Karpas-422 (cell line): ENCODE measurements around the gene TAT. TPM values are rescaled to one million over a fixed set of nuclear protein-coding genes. Genes with fewer than 3 reads are reported as not detected.
"Not testable (repeated sequence)": the region's sequence is repeated elsewhere in the genome, so short reads cannot be mapped to it uniquely, and the experiment has no call there.

Experiments used
- DNase-seq: peaks from one replicate; pipeline ENCODE4 v3.0.0-alpha.2; 2015
- H2AFZ ChIP-seq: fragments of 200-600 bp; sonication (generic); 2 replicates; pipeline ENCODE4 v1.6.1; 2014; ENCODE audit warnings: antibody characterized with exemption, low read length, mixed read lengths
- H3K27ac ChIP-seq: fragments of 200-600 bp; sonication (generic); 2 replicates; pipeline ENCODE4 v1.5.1; 2014; ENCODE audit warnings: mild to moderate bottlenecking, low read length, moderate library complexity
- H3K27me3 ChIP-seq: fragments of 200-600 bp; sonication (generic); 2 replicates; pipeline ENCODE4 v1.6.1; 2014; ENCODE audit warnings: low read length, mixed read lengths
- H3K36me3 ChIP-seq: fragments of 200-600 bp; sonication (generic); 2 replicates; pipeline ENCODE4 v1.6.1; 2014; ENCODE audit warnings: low read length, mixed read lengths; ENCODE audit not compliant: insufficient read depth
- H3K4me1 ChIP-seq: fragments of 200-600 bp; sonication (generic); 2 replicates; pipeline ENCODE4 v1.6.1; 2014; ENCODE audit warnings: mild to moderate bottlenecking, low read length, mixed read lengths
- H3K4me2 ChIP-seq: fragments of 200-600 bp; sonication (generic); 2 replicates; pipeline ENCODE4 v1.6.1; 2014; ENCODE audit warnings: low read length, low read depth, mild to moderate bottlenecking; ENCODE audit not compliant: poor library complexity, severe bottlenecking
- H3K4me3 ChIP-seq: fragments of 200-600 bp; sonication (generic); 2 replicates; pipeline ENCODE4 v1.5.1; 2014; ENCODE audit warnings: mild to moderate bottlenecking, antibody characterized with exemption, low read length, mixed read lengths
- H3K79me2 ChIP-seq: fragments of 200-600 bp; sonication (generic); 2 replicates; pipeline ENCODE4 v1.6.1; 2014; ENCODE audit warnings: mild to moderate bottlenecking, low read length, mixed read lengths
- H3K9ac ChIP-seq: fragments of 200-600 bp; sonication (generic); 2 replicates; pipeline ENCODE4 v1.6.0; 2014; ENCODE audit warnings: low read length
- H3K9me2 ChIP-seq: fragments of 200-600 bp; sonication (generic), shearing (Covaris generic); replicated peaks from 2 replicates; pipeline ENCODE4 v1.6.0; 2014; ENCODE audit warnings: mild to moderate bottlenecking, low read length, moderate library complexity; ENCODE audit not compliant: insufficient read depth
- H3K9me3 ChIP-seq: fragments of 300-700, 200-600 bp; sonication (generic); 2 replicates; pipeline ENCODE4 v1.6.1; 2014; ENCODE audit warnings: low read length, mixed read lengths
- H4K20me1 ChIP-seq: fragments of 200-600 bp; sonication (generic); 2 replicates; pipeline ENCODE4 v1.6.1; 2014; ENCODE audit warnings: mild to moderate bottlenecking, antibody characterized with exemption, low read length, low read depth; ENCODE audit not compliant: insufficient read depth
- total RNA-seq: library from RNA; depleted of rRNA; stranded (reverse); fragments of >200 nt; shearing (Covaris generic); gene quantifications from 2 replicates; pipeline ENCODE4 v1.2.3, GENCODE V29; 2014; ENCODE audit warnings: low replicate concordance

The TAT gene
- total RNA-seq, 1 experiment from 2014 or later = not detected

- Histone ChIP-seq H3K27me3 (no peaks in the 10 kb centered on the region), H3K27ac (no peak overlapping the region), H3K4me2 (no peak overlapping the region), H3K79me2 (no peaks in the 10 kb centered on the region), H3K4me3 (no peak overlapping the region), H4K20me1 (no peaks in the 10 kb centered on the region), H3K9me3 (no peaks in the 10 kb centered on the region), H3K9me2 (no peaks in the 10 kb centered on the region), H3K9ac (no peak overlapping the region), H2AFZ (no peak overlapping the region), H3K4me1 (no peaks in the 10 kb centered on the region), H3K36me3 (no peaks in the 10 kb centered on the region)
- no peak for DNase-seq
These were observed 16.4 kb upstream of the TAT start for GRCh38 chr16:71593048-71593999.

- Histone ChIP-seq H3K4me2 (no peak overlapping the region), H3K27ac (no peak overlapping the region), H3K4me3 (no peak overlapping the region), H3K36me3 (no peaks in the 10 kb centered on the region), H3K9ac (no peak overlapping the region), H4K20me1 (no peaks in the 10 kb centered on the region), H3K9me2 (no peaks in the 10 kb centered on the region), H2AFZ (no peak overlapping the region), H3K9me3 (no peaks in the 10 kb centered on the region), H3K79me2 (no peaks in the 10 kb centered on the region), H3K27me3 (no peaks in the 10 kb centered on the region), H3K4me1 (peaks cover 5% of the 10 kb centered on the region)
- DNase-seq = no peak
These were observed 15.0 kb upstream of the TAT start for GRCh38 chr16:71591917-71592316.

- Histone ChIP-seq H3K9me2 (no peaks in the 10 kb centered on the region), H3K27me3 (no peaks in the 10 kb centered on the region), H3K9ac (no peak overlapping the region), H3K79me2 (no peaks in the 10 kb centered on the region), H3K9me3 (no peaks in the 10 kb centered on the region), H3K4me3 (no peak overlapping the region), H4K20me1 (no peaks in the 10 kb centered on the region), H2AFZ (no peak overlapping the region), H3K36me3 (no peaks in the 10 kb centered on the region), H3K4me1 (peaks cover 5% of the 10 kb centered on the region), H3K4me2 (no peak overlapping the region), H3K27ac (no peak overlapping the region)
- DNase-seq = no peak
These were observed 13.7 kb upstream of the TAT start for GRCh38 chr16:71590584-71590983.

- H3K36me3 ChIP-seq, H3K9ac ChIP-seq, H3K27ac ChIP-seq, H3K4me3 ChIP-seq, H3K4me2 ChIP-seq, H3K4me1 ChIP-seq, H3K79me2 ChIP-seq, H4K20me1 ChIP-seq, DNase-seq, H3K27me3 ChIP-seq, H3K9me2 ChIP-seq, H2AFZ ChIP-seq, H3K9me3 ChIP-seq: not testable (repeated sequence)
These were observed 13.2 kb upstream of the TAT start for GRCh38 chr16:71590071-71590470.

GRCh38 chr16:71589334-71589733 is 12.4 kb upstream of the TAT start:
- DNase-seq, H4K20me1 ChIP-seq, H2AFZ ChIP-seq: not testable (repeated sequence)

GRCh38 chr16:71585318-71585703 is 8.4 kb upstream of the TAT start:
- Histone ChIP-seq H3K9ac (no peak overlapping the region), H3K36me3 (no peaks in the 10 kb centered on the region), H3K4me3 (no peak overlapping the region), H3K4me1 (peaks cover 5% of the 10 kb centered on the region), H3K4me2 (no peak overlapping the region), H3K27ac (no peak overlapping the region), H4K20me1 (no peaks in the 10 kb centered on the region), H3K79me2 (no peaks in the 10 kb centered on the region), H3K9me3 (no peaks in the 10 kb centered on the region), H3K27me3 (no peaks in the 10 kb centered on the region), H2AFZ (no peak overlapping the region), H3K9me2 (no peaks in the 10 kb centered on the region)
- no peak for DNase-seq

More at GRCh38 chr16:71589334-71589733, 12.4 kb upstream of the TAT start:
- H3K4me3 ChIP-seq, H3K36me3 ChIP-seq, H3K9me2 ChIP-seq, H3K27me3 ChIP-seq, H3K9me3 ChIP-seq, H3K27ac ChIP-seq, H3K4me1 ChIP-seq, H3K4me2 ChIP-seq, H3K79me2 ChIP-seq, H3K9ac ChIP-seq: not testable (repeated sequence)

GRCh38 chr16:71584543-71585317 is 7.8 kb upstream of the TAT start:
- H3K27ac ChIP-seq = no peak overlapping the region
- no peak overlapping the region for H3K4me3 ChIP-seq
- H3K9ac ChIP-seq = no peak overlapping the region
- H3K9me3 ChIP-seq = no peaks in the 10 kb centered on the region
- no peak overlapping the region for H2AFZ ChIP-seq
- H3K9me2 ChIP-seq = no peaks in the 10 kb centered on the region
- no peak overlapping the region for H3K4me2 ChIP-seq
- H3K36me3 ChIP-seq = no peaks in the 10 kb centered on the region
- H3K79me2 ChIP-seq = no peaks in the 10 kb centered on the region
- no peaks in the 10 kb centered on the region for H3K27me3 ChIP-seq
- H3K4me1 ChIP-seq = peaks cover 5% of the 10 kb centered on the region
- H4K20me1 ChIP-seq = no peaks in the 10 kb centered on the region
- no peak for DNase-seq

GRCh38 chr16:71582553-71582848 is 5.6 kb upstream of the TAT start:
- not testable (repeated sequence) for H3K9me3 ChIP-seq, H3K27ac ChIP-seq, H3K4me1 ChIP-seq, H3K4me3 ChIP-seq, H3K4me2 ChIP-seq, DNase-seq, H3K79me2 ChIP-seq, H3K36me3 ChIP-seq, H3K9me2 ChIP-seq, H4K20me1 ChIP-seq, H3K27me3 ChIP-seq, H3K9ac ChIP-seq, H2AFZ ChIP-seq
